HG03571 (cell line): ENCODE measurements around the gene TBC1D21.

Source experiments
- ATAC-seq: cut with Tn5 transposase; IDR thresholded peaks from one replicate; pipeline ENCODE4 v1.9.1; 2021; ENCODE audit not compliant: unreplicated experiment

TBC1D21 gene

GRCh38 chr15:73873456-73873855 lies at the start of gene TBC1D21:
TBC1D21 (plus strand) TSS chr15:73873564; CDS start chr15:73873710, 146 bp downstream.
- ATAC-seq = no peak

GRCh38 chr15:73826711-73827251 lies 46.6 kb upstream of the TBC1D21 start:
- no peak for ATAC-seq

DNA sequence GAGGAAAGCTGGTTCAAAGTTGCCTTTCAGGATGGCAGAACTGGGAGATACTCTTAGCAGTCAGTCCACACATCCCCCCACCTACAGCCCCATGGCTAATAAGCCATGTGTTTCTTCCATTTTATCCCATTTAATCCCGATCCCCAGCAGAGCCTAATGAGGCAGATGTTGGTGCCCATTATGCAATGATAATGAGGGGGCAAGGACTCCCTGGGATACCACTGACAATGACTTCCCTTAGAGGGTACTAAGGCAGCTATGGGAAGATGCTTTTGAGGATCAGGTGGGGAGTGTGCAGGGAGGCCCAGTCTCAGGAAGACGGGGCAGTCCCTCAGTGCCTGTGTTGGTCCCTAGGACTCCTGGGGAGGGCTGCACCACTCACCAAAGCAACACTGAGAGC lies 43.8 kb upstream of the TBC1D21 start:
- no peak for ATAC-seq

DNA sequence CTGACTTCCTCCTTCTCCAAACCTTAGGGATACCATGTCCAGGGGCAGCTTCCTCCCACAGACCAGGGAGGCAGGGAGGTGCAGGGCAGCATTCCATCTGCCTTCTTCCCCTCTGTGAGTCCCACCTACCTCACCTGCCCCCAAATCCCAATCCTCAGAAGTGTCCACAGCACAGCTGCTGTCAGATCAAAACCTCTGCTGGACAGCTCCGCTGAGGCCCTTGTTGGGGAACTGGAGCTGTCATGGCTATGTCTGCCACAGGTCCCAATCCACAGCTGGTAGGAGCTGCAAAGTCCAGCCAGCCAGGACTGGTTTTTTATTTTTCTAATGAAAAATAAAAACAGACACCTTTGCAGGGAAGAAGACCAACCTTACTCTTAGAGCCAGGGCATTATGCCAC lies 40.7 kb upstream of the TBC1D21 start:
- no peak for ATAC-seq

- ATAC-seq = no peak
These were observed 36.5 kb upstream of the TBC1D21 start for GRCh38 chr15:73836845-73837244.

- no peak for ATAC-seq
These were observed 34.4 kb upstream of the TBC1D21 start for GRCh38 chr15:73838831-73839426.

- ATAC-seq = no peak
These were observed 33.5 kb upstream of the TBC1D21 start for GRCh38 chr15:73839699-73840377.

- ATAC-seq = no peak
These were observed 32.6 kb upstream of the TBC1D21 start for GRCh38 chr15:73840771-73841170.

GRCh38 chr15:73841756-73842725 lies 31.3 kb upstream of the TBC1D21 start:
- ATAC-seq = no peak

DNA sequence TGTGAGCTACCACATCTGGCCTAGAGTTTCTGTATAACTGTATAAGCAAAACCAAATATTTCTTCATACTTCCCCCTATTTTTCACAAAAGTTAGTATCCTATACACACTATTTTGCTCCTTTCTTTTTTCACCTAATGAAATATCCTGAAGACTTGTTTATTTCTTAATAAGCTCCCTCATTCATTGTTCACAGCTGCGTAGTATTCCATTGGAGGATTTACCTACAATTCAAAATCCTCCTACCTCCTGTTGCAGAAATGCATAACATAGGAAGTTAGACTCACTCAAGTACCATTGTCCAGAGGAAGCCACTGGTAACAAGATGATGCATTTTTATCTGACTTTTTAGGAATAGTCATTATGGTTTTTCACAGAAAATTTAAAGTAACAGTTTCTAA lies 29.6 kb upstream of the TBC1D21 start:
- no peak for ATAC-seq

DNA sequence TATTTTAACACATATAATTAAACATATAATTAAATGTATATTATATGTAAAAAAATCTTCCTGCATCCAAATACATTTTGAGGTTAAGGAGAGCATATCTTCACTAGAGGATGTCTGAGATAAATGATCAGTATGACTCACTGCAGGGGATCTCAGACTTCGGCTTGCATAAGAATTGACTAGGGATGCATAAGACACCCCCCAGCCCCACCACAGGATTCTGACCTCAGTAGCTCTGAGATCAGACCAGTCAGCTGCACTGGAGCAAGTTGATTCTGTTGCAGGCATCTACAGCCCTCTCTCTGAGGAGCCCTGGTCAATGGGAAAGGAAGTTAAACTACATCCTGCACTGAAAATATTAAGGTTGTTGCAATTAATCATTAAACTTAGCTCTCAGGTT lies 29.0 kb upstream of the TBC1D21 start:
- no peak for ATAC-seq

GRCh38 chr15:73845507-73845906 lies 27.9 kb upstream of the TBC1D21 start:
- no peak for ATAC-seq

- ATAC-seq = no peak
These were observed 27.5 kb upstream of the TBC1D21 start for GRCh38 chr15:73845907-73846306.

- ATAC-seq = no peak
These were observed 23.7 kb upstream of the TBC1D21 start for GRCh38 chr15:73849641-73850040.

DNA sequence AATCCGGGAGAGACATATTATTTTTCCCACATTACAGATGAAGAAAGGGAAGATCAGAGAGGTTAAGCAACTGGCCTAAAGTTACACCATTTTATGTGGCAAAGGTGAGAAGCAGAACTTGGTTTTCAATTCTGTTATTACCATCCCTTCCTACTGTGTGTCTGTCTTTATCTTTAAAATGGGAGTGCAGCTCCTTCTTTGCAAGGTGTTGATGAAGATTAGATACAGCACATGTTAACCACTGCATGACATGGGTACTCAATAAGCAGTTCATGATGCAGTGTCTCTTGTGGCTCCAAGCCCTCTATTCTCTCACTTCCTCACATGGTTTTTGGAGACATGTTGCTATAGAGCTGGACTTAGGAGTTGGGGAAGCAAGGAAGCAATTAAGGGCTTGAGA lies 23.1 kb upstream of the TBC1D21 start:
- ATAC-seq = no peak

DNA sequence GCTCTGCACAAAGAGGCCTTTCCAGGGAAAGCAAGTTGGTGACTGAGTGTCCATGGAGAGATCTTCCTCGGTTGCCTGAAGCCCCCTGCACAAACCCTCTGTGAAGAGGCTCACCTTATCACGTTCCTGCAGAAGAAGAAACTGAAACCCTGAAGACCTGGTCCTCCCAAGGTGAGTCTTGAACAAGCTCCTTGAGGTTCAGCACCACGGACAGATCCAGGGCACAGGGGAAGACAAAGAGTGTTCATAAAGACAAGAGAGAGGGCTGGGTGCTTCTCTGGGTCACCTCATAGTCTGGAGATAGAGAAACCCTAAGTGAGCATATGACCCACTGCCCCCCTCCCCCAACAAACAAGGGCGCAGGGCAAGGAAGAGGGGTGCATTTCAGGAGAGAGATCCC lies 21.7 kb upstream of the TBC1D21 start:
- no peak for ATAC-seq

- ATAC-seq = no peak
These were observed 20.9 kb upstream of the TBC1D21 start for GRCh38 chr15:73852507-73852906.

- ATAC-seq = no peak
These were observed 19.1 kb upstream of the TBC1D21 start for GRCh38 chr15:73854265-73854664.

DNA sequence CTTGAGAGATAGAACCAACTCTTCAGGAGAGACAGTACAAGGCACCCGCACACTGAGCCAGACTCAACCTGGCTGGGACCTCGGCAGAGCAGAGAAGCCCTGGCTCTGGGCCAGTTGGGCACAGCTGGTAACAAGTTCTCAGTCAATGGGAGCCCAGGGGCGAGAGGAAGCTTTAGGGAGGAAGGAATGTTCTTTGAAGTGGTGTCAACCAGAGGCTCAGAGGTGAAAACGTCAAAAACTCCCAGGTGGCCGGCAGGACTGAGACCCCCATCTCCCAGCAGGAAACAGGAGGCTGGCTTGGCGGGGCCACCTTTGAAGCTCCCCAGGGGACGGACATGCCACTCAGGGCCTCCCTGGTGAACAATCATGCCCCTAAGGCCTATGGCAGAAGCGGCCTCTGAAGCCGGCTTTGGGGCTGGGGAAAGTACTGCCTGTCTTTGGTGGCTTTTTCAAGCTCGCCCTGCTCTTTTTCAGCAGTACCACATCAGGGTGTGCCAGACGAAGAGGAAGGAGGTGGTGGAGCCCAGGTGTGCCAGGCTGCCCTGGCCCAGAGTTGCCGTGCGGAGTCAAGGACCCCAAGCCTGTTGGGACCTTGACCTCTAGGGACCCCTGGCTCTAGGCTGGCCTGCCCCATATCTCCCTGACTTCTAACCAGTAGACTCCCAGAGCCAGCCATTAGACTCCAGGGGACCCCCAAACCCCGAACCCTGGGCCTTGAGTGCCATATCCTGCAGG lies 16.7 kb upstream of the TBC1D21 start:
- ATAC-seq = no peak

GRCh38 chr15:73857193-73857920 lies 16.0 kb upstream of the TBC1D21 start:
- ATAC-seq = no peak
